Measurements from ENCODE around the gene PPP2CA. TPM values are rescaled to one million over a fixed set of nuclear protein-coding genes. Genes with fewer than 3 reads are reported as not detected.

PPP2CA gene
- total and polyA plus RNA-seq, 2 of the 13 experiments (the other 11 are each of a cell fraction or from before 2014, with no cell fraction given), result 82.4 to 171 TPM

DNA sequence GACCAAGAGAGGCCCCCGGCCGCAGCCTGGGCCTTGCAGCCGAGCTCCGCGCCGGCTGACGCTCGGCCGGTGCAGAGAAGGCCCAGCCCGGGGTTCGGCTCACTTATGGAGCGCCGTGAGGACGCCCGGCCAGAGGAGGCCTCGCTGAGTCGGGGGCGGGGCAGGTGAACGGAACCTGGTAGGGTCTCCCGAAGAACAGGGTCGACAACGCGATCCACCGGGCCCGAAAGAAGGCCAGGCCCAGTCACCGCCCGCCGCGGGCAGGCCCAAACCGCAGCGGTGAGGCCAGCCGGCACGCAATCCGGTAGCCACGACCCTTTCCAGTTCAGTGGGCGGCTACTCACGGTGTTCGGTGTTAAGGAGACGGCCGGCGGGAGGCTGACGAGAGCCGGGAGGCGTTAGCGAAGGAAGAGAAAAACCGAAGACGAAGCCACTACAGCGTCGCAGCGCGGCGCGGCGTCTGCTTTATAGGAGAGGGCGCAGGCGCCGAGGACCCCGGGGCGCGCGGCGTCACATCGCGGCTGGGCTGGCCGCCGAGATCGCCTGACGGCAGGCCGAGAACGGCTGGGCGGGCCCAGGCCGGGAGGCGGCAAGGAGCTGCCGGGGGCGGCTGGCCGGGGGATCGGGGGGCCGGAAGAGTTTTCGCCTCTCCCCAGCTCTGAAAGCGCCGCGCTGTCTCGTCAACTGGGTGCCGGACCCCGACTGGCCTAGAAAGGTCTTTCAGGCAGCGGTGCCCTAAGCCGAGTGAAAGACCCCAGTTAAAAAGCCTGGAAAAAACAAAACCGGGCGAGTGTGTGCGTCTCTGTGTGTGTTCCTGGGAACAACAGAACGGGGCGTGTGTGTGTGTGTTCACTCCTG lies 49.1 kb downstream of the PPP2CA start, which contains the start of gene SKP1 (continued):
- no peak for TF ChIP-seq NFIC (IDR thresholded peaks at IDR 0.05; ENCODE audit: low read length)
- peak; percentile 85; the same call in 1 of the 2 replicates for TF ChIP-seq ZNF563 (CRISPR knock-in tag; IDR thresholded peaks at IDR 0.05)
- TF ChIP-seq RORA (CRISPR knock-in tag; IDR thresholded peaks at IDR 0.05), result no peak
- TF ChIP-seq ZNF704 (CRISPR knock-in tag; IDR thresholded peaks at IDR 0.05; ENCODE audit: borderline replicate concordance), result peak; percentile 56; the same call in 1 of the 2 replicates
- peak; percentile 71 for TF ChIP-seq CHCHD3 (CRISPR knock-in tag; IDR thresholded peaks at IDR 0.05)
- TF ChIP-seq SOX6 (IDR thresholded peaks at IDR 0.05), result no peak
- TF ChIP-seq SOX6 (CRISPR knock-in tag; IDR thresholded peaks at IDR 0.05), result peak; percentile 71
- TF ChIP-seq, protein P1, sequence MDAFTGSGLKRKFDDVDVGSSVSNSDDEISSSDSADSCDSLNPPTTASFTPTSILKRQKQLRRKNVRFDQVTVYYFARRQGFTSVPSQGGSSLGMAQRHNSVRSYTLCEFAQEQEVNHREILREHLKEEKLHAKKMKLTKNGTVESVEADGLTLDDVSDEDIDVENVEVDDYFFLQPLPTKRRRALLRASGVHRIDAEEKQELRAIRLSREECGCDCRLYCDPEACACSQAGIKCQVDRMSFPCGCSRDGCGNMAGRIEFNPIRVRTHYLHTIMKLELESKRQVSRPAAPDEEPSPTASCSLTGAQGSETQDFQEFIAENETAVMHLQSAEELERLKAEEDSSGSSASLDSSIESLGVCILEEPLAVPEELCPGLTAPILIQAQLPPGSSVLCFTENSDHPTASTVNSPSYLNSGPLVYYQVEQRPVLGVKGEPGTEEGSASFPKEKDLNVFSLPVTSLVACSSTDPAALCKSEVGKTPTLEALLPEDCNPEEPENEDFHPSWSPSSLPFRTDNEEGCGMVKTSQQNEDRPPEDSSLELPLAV (CRISPR knock-in tag; conservative IDR thresholded peaks at IDR 0.05; ENCODE audit: low read depth), result no peak
- TF ChIP-seq, protein P2, sequence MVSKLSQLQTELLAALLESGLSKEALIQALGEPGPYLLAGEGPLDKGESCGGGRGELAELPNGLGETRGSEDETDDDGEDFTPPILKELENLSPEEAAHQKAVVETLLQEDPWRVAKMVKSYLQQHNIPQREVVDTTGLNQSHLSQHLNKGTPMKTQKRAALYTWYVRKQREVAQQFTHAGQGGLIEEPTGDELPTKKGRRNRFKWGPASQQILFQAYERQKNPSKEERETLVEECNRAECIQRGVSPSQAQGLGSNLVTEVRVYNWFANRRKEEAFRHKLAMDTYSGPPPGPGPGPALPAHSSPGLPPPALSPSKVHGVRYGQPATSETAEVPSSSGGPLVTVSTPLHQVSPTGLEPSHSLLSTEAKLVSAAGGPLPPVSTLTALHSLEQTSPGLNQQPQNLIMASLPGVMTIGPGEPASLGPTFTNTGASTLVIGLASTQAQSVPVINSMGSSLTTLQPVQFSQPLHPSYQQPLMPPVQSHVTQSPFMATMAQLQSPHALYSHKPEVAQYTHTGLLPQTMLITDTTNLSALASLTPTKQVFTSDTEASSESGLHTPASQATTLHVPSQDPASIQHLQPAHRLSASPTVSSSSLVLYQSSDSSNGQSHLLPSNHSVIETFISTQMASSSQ (IDR thresholded peaks at IDR 0.05; ENCODE audit: low read depth), result no peak
- TF ChIP-seq, protein P2 (CRISPR knock-in tag; IDR thresholded peaks at IDR 0.05; ENCODE audit: borderline replicate concordance), result peak; percentile 19; the same call in 1 of the 2 replicates
- 0 out of 2 replicates have a peak, but pooled peaks have one; percentile 58 for TF ChIP-seq ZFAT (CRISPR knock-in tag; conservative IDR thresholded peaks at IDR 0.05)
- 0 out of 2 replicates have a peak, but pooled peaks have one; percentile 68 for TF ChIP-seq MTF2 (CRISPR knock-in tag; IDR thresholded peaks at IDR 0.05; ENCODE audit: borderline replicate concordance)
- TF ChIP-seq ZNF33B (CRISPR knock-in tag; IDR thresholded peaks at IDR 0.05), result peak; percentile 81
- TF ChIP-seq RAD21 (CRISPR knock-in tag; IDR thresholded peaks at IDR 0.05), result no peak
- 0 out of 2 replicates have a peak, but pooled peaks have one; percentile 16 for TF ChIP-seq ZNF609 (CRISPR knock-in tag; IDR thresholded peaks at IDR 0.05; ENCODE audit: borderline replicate concordance)
- peak; percentile 53; the same call in 1 of the 2 replicates for TF ChIP-seq ZBTB7B (CRISPR knock-in tag; IDR thresholded peaks at IDR 0.05)

Data from HepG2 (cell line).